GM12878 (cell line): ENCODE measurements around the gene CTSK. TPM values are rescaled to one million over a fixed set of nuclear protein-coding genes. Genes with fewer than 3 reads are reported as not detected.

ENCODE experiments used
- ATAC-seq: fragments of 200-7000 bp; cut with Tn5 transposase; 3 replicates; pipeline ENCODE4 v1.9.1; 2020; ENCODE audit warnings: mild to moderate bottlenecking, moderate library complexity
- BruUV-seq: library from RNA; stranded (reverse); fragments of 400-500 nt; replicated peaks from 2 replicates; lab custom pipeline; 2021; lab: Mats Ljungman, UMichigan
- CTCF ChIA-PET: fragments of 300-600 bp; sonication (Branson Sonifier 250); formaldehyde crosslinking; extraction: SDS; loops from one replicate; lab custom pipeline; 2021; ENCODE audit warnings: inconsistent platforms; lab: Yijun Ruan, JAX
- POLR2A ChIA-PET: fragments of 350-600 bp; formaldehyde crosslinking; extraction: SDS; loops from one replicate; lab custom pipeline; 2021; ENCODE audit warnings: inconsistent platforms; lab: Charles Lee
- RAD21 ChIA-PET: fragments of 300-600 bp; sonication (Branson Sonifier 250); formaldehyde crosslinking; loops from one replicate; lab custom pipeline; 2023; ENCODE audit warnings: antibody characterized with exemption; ENCODE audit not compliant: unreplicated experiment; lab: Charles Lee
- SMC1A ChIA-PET: fragments of 300-600 bp; sonication (Branson Sonifier 250); formaldehyde crosslinking; loops from one replicate; lab custom pipeline; 2023; ENCODE audit not compliant: unreplicated experiment, uncharacterized antibody; lab: Charles Lee
- DNase-seq: peaks from one replicate; pipeline ENCODE4 v3.0.0-alpha.2; 2011; ENCODE audit warnings: low read depth, low spot score
- FAIRE-seq: peaks from 3 replicates; lab custom pipeline; 2011; peaks lifted over from hg19 to GRCh38; lab: Jason Lieb, UNC
- H2AFZ ChIP-seq: 2 replicates; pipeline ENCODE4 v1.6.0; 2011; ENCODE audit warnings: low read depth, low read length, control low read depth; ENCODE audit not compliant: control insufficient read depth
- H3K27ac ChIP-seq: 2 replicates; pipeline ENCODE4 v1.5.1; 2011; ENCODE audit warnings: control low read depth; ENCODE audit not compliant: control insufficient read depth, insufficient read depth
- H3K27me3 ChIP-seq, 2 experiments: replicated peaks in 1 of 2; 2 replicates each; pipeline versions ENCODE4 v1.6.0 to v1.6.1; 2011; ENCODE audit warnings: low read length in 1 of 2; ENCODE audit not compliant: control insufficient read depth in 2 of 2, insufficient read depth in 2 of 2
- H3K36me3 ChIP-seq, 2 experiments: 2 replicates each; pipeline ENCODE4 v1.5.1; 2011; ENCODE audit warnings: low read length in 1 of 2; ENCODE audit not compliant: control insufficient read depth in 2 of 2, insufficient read depth in 2 of 2
- H3K4me1 ChIP-seq: 2 replicates; pipeline ENCODE4 v1.6.1; 2011; ENCODE audit warnings: mild to moderate bottlenecking, low read length, moderate library complexity, mixed read lengths; ENCODE audit not compliant: control insufficient read depth, insufficient read depth
- H3K4me2 ChIP-seq: 2 replicates; pipeline ENCODE4 v1.6.0; 2011; ENCODE audit warnings: control low read depth; ENCODE audit not compliant: control insufficient read depth, insufficient read depth
- H3K4me3 ChIP-seq: fragments of 200-600 bp; sonication (generic); 2 replicates; pipeline ENCODE4 v1.5.1; 2016
- H3K79me2 ChIP-seq: 2 replicates; pipeline ENCODE4 v1.6.0; 2011; ENCODE audit warnings: low read length; ENCODE audit not compliant: control insufficient read depth, insufficient read depth
- H3K9ac ChIP-seq: 2 replicates; pipeline ENCODE4 v1.8.0; 2011; ENCODE audit warnings: low read length, control low read depth, mixed read lengths; ENCODE audit not compliant: control insufficient read depth, insufficient read depth
- H3K9me3 ChIP-seq: replicated peaks from 3 replicates; pipeline ENCODE4 v1.5.1; 2011; ENCODE audit warnings: mild to moderate bottlenecking, low read length; ENCODE audit not compliant: control insufficient read depth, insufficient read depth
- H4K20me1 ChIP-seq: 2 replicates; pipeline ENCODE4 v1.6.0; 2011; ENCODE audit not compliant: control insufficient read depth, insufficient read depth
- BHLHE40 ChIP-seq, 2 experiments: fragments of 450-650 bp in 1 of 2; IDR thresholded peaks; 2 replicates each; pipeline ENCODE4 v1.6.1; 2011 to 2017; ENCODE audit warnings: low read depth in 2 of 2, borderline replicate concordance in 1 of 2, improper control_type of control experiment in 1 of 2, low read length in 1 of 2, mild to moderate bottlenecking in 1 of 2
- BMI1 ChIP-seq: fragments of 450-650 bp; IDR thresholded peaks from 2 replicates; pipeline ENCODE4 v1.6.1; 2016; ENCODE audit warnings: mild to moderate bottlenecking, moderate library complexity, borderline replicate concordance
- CBX3 ChIP-seq: fragments of 200-600 bp; sonication (generic); IDR thresholded peaks from 2 replicates; pipeline ENCODE4 v1.6.1; 2016; ENCODE audit warnings: low read depth, borderline replicate concordance
- CREB1 ChIP-seq: IDR thresholded peaks from 2 replicates; pipeline ENCODE4 v1.6.1; 2012; ENCODE audit warnings: low read depth, mild to moderate bottlenecking, inconsistent platforms
- EP300 ChIP-seq, 2 experiments: fragments of 150-350 bp in 1 of 2; IDR thresholded peaks; 2 replicates each; pipeline ENCODE4 v1.6.1; 2011 to 2012; ENCODE audit warnings: low read depth in 2 of 2, low read length in 2 of 2, borderline replicate concordance in 1 of 2, improper control_type of control experiment in 1 of 2, inconsistent platforms in 1 of 2; ENCODE audit not compliant: control insufficient read depth in 1 of 2
- IKZF2 ChIP-seq, 2 experiments: fragments of 450-650 bp; IDR thresholded peaks; 2 replicates each; pipeline ENCODE4 v1.6.1; 2017; ENCODE audit warnings: mild to moderate bottlenecking in 2 of 2, moderate library complexity in 2 of 2
- MTA3 ChIP-seq: IDR thresholded peaks from 2 replicates; pipeline ENCODE4 v1.6.1; 2012; ENCODE audit warnings: low read length, inconsistent platforms, borderline replicate concordance
- NBN ChIP-seq: fragments of 450-650 bp; IDR thresholded peaks from 2 replicates; pipeline ENCODE4 v1.6.1; 2016
- NFYB ChIP-seq: IDR thresholded peaks from 2 replicates; pipeline ENCODE4 v1.6.1; 2011; ENCODE audit warnings: low read depth, mild to moderate bottlenecking, low read length, improper control_type of control experiment, moderate library complexity; ENCODE audit not compliant: insufficient read depth
- NKRF ChIP-seq: fragments of 450-650 bp; conservative IDR thresholded peaks from 2 replicates; pipeline ENCODE4 v1.6.1; 2017; ENCODE audit warnings: mild to moderate bottlenecking, moderate library complexity
- SIN3A ChIP-seq: IDR thresholded peaks from 2 replicates; pipeline ENCODE4 v1.6.1; 2012; ENCODE audit warnings: low read depth, low read length, improper control_type of control experiment
- SUZ12 ChIP-seq: fragments of 200-600 bp; sonication (generic); IDR thresholded peaks from one replicate; pipeline ENCODE4 v1.6.1; 2018; ENCODE audit warnings: antibody characterized with exemption, mild to moderate bottlenecking; ENCODE audit not compliant: unreplicated experiment
- TBL1XR1 ChIP-seq: IDR thresholded peaks from 2 replicates; pipeline ENCODE4 v1.6.1; 2012; ENCODE audit warnings: low read depth, low read length, improper control_type of control experiment
- ZNF207 ChIP-seq: fragments of 450-650 bp; IDR thresholded peaks from 2 replicates; pipeline ENCODE4 v1.6.1; 2014; ENCODE audit warnings: antibody characterized with exemption, mild to moderate bottlenecking, borderline replicate concordance
- WGBS: methylation state at CpG from one replicate; pipeline ENCODE4 v1.1.6; 2016; ENCODE audit warnings: low lambda C conversion rate; ENCODE audit not compliant: insufficient replicate concordance, insufficient coverage; ENCODE audit errors: missing lambda C conversion rate; 5-methylcytosine and 5-hydroxymethylcytosine counted together
- in situ Hi-C: fragments of 300-500 bp; cut with MboI; formaldehyde crosslinking; loops from 9 replicates; pipeline ENCODE4 v1.14.3; 2018; ENCODE audit warnings: mixed read lengths
- intact Hi-C: fragments of 100-400 bp; cut with micrococcal nuclease; formaldehyde crosslinking; loops from one replicate; pipeline ENCODE4 v1.14.2; 2022; ENCODE audit not compliant: unreplicated experiment
- polyA plus RNA-seq, 11 experiments: library from polyadenylated mRNA; depleted of rRNA in 4 of 11; unstranded in 6 of 11; stranded (reverse) in 5 of 11; fragments of >200 nt; fragmentation: Nextera tagmentation in 4 of 11; fragmentation: Illumina TruSeq in 1 of 11; extraction: Ambion mirVana in 4 of 11; extraction: Trizol in 1 of 11; gene quantifications; 1 replicate in 1 of 11; 2 replicates in 10 of 11; pipeline versions ENCODE4 v1.2.1 to v1.2.3, GENCODE V29; 2011 to 2016; ENCODE audit warnings: inconsistent platforms in 2 of 11, missing spikeins in 2 of 11, low read depth in 1 of 11
- total RNA-seq, 4 experiments: library from RNA; depleted of rRNA in 3 of 4; stranded (reverse); fragments of >200 nt in 3 of 4; fragmentation: Illumina TruSeq in 1 of 4; extraction: Trizol in 1 of 4; gene quantifications; 2 replicates each; pipeline versions ENCODE4 v1.2.1 to v1.2.3, GENCODE V29; 2013 to 2021
- TF ChIP-seq, protein P1 (sequence below), 3 experiments: IDR thresholded peaks in 2 of 3; conservative IDR thresholded peaks in 1 of 3; 2 replicates each; pipeline ENCODE4 v1.5.1; 2011; ENCODE audit warnings: low read depth in 3 of 3, low read length in 3 of 3, mild to moderate bottlenecking in 3 of 3, control low read depth in 2 of 3, moderate library complexity in 2 of 3, inconsistent platforms in 1 of 3, mixed read lengths in 1 of 3; ENCODE audit not compliant: control insufficient read depth in 2 of 3, insufficient read depth in 1 of 3; ENCODE audit errors: extremely low read depth in 1 of 3
- TF ChIP-seq, protein P2 (sequence below): IDR thresholded peaks from 2 replicates; pipeline ENCODE4 v1.6.1; 2011; ENCODE audit warnings: borderline replicate concordance, low read depth, mild to moderate bottlenecking, moderate library complexity, low read length; ENCODE audit not compliant: insufficient read depth, poor library complexity, severe bottlenecking
- TF ChIP-seq, protein P3 (sequence below): fragments of 450-650 bp; IDR thresholded peaks from 2 replicates; pipeline ENCODE4 v1.6.1; 2016; ENCODE audit warnings: mild to moderate bottlenecking

CTSK gene
- total and polyA plus RNA-seq, 10 of the 15 experiments (the other 5 are each of a cell fraction or from before 2014, with no cell fraction given), result 0.40 to 3.1 (median 0.83) TPM

DNA sequence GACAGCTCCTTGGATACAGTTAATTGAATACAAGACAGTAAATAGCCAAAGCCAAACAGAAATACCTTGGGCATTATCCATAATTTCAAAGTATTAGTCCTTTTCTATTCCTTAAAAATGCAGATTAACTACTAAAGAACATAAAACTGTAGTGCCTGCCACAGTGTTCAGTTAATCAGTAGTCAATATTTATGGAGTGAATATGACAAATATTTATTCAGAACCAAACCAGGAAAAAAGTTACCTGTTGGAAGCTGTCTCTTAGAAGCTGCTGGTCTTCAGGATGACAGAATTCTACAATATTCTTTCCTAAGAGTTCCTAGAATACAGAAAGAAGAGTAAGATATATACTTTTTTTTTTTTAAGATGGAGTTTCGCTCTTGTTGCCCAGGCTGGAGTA, 18.2 kb upstream of the CTSK start:
- no peak overlapping the region for H3K27ac ChIP-seq
- H3K79me2 ChIP-seq, result no peaks in the 10 kb centered on the region
- no peak overlapping the region for H2AFZ ChIP-seq
- H4K20me1 ChIP-seq, result no peaks in the 10 kb centered on the region
- H3K4me1 ChIP-seq, result no peaks in the 10 kb centered on the region
- H3K27me3 ChIP-seq, result no peaks in the 10 kb centered on the region
- no peak overlapping the region for H3K9ac ChIP-seq
- FAIRE-seq, result no peak
- H3K4me3 ChIP-seq, result no peak overlapping the region
- CTCF ChIA-PET, result interaction anchor here (1.2 to 1.6 kb wide), 4 partner anchors 23 to 266 kb away, joined by 3 to 6 read pairs (median 5); no protein-coding TSS in a partner anchor
- no peak for TF ChIP-seq IKZF2 (IDR thresholded peaks at IDR 0.05)
- TF ChIP-seq NKRF, result no peak
- no peak for TF ChIP-seq CBX3
- TF ChIP-seq MTA3, result no peak
- TF ChIP-seq CREB1, result no peak
- no peak for TF ChIP-seq NFYB
- no peak for TF ChIP-seq ZNF207
- no peak for TF ChIP-seq BMI1
- no peak for TF ChIP-seq EP300 (IDR thresholded peaks at IDR 0.05; ENCODE audit: borderline replicate concordance in 1 of 2, control insufficient read depth in 1 of 2, low read depth in 2 of 2, low read length in 2 of 2)
- no peak for TF ChIP-seq SUZ12
- TF ChIP-seq BHLHE40 (IDR thresholded peaks at IDR 0.05; ENCODE audit: borderline replicate concordance in 1 of 2, low read depth in 2 of 2, low read length in 1 of 2), result no peak
- TF ChIP-seq, protein P1, sequence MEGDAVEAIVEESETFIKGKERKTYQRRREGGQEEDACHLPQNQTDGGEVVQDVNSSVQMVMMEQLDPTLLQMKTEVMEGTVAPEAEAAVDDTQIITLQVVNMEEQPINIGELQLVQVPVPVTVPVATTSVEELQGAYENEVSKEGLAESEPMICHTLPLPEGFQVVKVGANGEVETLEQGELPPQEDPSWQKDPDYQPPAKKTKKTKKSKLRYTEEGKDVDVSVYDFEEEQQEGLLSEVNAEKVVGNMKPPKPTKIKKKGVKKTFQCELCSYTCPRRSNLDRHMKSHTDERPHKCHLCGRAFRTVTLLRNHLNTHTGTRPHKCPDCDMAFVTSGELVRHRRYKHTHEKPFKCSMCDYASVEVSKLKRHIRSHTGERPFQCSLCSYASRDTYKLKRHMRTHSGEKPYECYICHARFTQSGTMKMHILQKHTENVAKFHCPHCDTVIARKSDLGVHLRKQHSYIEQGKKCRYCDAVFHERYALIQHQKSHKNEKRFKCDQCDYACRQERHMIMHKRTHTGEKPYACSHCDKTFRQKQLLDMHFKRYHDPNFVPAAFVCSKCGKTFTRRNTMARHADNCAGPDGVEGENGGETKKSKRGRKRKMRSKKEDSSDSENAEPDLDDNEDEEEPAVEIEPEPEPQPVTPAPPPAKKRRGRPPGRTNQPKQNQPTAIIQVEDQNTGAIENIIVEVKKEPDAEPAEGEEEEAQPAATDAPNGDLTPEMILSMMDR (IDR thresholded peaks at IDR 0.05 in 2 of 3, conservative IDR thresholded peaks at IDR 0.05 in 1 of 3; ENCODE audit: control insufficient read depth in 2 of 3, extremely low read depth in 1 of 3, insufficient read depth in 1 of 3, low read depth in 3 of 3, low read length in 3 of 3), result no peak
- TF ChIP-seq TBL1XR1, result no peak
- no peak for TF ChIP-seq SIN3A
- no peak for TF ChIP-seq NBN
- TF ChIP-seq, protein P2, sequence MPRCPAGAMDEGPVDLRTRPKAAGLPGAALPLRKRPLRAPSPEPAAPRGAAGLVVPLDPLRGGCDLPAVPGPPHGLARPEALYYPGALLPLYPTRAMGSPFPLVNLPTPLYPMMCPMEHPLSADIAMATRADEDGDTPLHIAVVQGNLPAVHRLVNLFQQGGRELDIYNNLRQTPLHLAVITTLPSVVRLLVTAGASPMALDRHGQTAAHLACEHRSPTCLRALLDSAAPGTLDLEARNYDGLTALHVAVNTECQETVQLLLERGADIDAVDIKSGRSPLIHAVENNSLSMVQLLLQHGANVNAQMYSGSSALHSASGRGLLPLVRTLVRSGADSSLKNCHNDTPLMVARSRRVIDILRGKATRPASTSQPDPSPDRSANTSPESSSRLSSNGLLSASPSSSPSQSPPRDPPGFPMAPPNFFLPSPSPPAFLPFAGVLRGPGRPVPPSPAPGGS, result no peak
- TF ChIP-seq, protein P3, sequence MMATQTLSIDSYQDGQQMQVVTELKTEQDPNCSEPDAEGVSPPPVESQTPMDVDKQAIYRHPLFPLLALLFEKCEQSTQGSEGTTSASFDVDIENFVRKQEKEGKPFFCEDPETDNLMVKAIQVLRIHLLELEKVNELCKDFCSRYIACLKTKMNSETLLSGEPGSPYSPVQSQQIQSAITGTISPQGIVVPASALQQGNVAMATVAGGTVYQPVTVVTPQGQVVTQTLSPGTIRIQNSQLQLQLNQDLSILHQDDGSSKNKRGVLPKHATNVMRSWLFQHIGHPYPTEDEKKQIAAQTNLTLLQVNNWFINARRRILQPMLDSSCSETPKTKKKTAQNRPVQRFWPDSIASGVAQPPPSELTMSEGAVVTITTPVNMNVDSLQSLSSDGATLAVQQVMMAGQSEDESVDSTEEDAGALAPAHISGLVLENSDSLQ, result no peak
- POLR2A ChIA-PET, result interaction anchor here (0.6 kb wide), 1 partner anchor 221 kb away, joined by 4 read pairs; no protein-coding TSS in a partner anchor
- BruUV-seq, result no TSS peak
- RAD21 ChIA-PET, result no interaction called here
- no peaks in the 10 kb centered on the region for H3K9me3 ChIP-seq
- no peak for ATAC-seq
- WGBS, result 92% methylated on average over 1 of the region's 1 CpG
- in situ Hi-C loops (no loop called here), intact Hi-C loops (no loop called here)
- no peak for DNase-seq
- no peak overlapping the region for H3K4me2 ChIP-seq
- H3K36me3 ChIP-seq, result peaks cover 3 to 22% of the 10 kb centered on the region in 2 experiments; a peak in 3 of 4 replicates
- SMC1A ChIA-PET, result interaction anchor here (0.8 kb wide), 1 partner anchor 278 kb away, joined by 3 read pairs; no protein-coding TSS in a partner anchor
